GM21447 (cell line): ENCODE measurements around the gene ATAD3B.
"Not testable (repeated sequence)": the region's sequence is repeated elsewhere in the genome, so short reads cannot be mapped to it uniquely, and the experiment has no call there.

ENCODE experiments used
- ATAC-seq: cut with Tn5 transposase; IDR thresholded peaks from one replicate; pipeline ENCODE4 v1.9.1; 2021; ENCODE audit not compliant: unreplicated experiment

The ATAD3B gene

DNA sequence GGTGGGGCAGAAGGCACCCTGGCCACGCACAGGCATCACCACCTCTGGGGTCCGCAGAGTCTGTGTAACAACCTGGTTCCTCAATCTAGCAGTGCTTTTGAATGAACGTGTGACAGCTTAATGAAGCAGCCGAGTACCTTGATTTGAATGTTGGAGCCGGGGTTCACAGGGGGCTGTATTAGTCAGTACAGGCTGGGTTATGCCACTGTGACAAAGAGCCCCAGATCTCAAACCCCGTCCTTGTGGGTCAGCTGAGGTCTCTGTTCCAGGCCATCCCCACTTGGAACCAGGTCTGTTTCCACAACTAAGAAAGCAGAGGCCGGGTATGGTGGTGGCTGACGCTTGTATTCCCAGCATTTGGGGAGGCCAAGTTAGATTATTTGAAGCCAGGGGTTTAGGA, 58.4 kb downstream of the ATAD3B start:
- ATAC-seq, result no peak

DNA sequence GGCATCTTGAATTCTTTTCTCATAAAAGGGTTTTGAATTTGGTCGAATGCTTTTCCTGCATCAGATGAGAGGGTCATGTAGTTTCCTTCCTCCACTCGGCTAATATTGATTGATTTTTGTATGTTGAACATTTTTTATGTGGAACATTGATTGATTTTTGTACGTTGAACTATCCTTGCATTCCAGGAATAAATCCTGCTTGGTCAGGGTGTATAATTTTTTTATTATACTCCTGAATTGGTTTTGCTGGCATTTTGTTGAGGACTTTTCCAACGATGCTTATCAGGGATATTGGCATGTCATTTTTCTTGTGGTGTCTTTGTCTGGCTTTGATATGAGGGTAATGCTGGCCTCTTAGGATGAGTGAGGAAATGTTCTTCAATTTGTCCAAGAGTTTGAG, 60.4 kb downstream of the ATAD3B start:
- no peak for ATAC-seq

DNA sequence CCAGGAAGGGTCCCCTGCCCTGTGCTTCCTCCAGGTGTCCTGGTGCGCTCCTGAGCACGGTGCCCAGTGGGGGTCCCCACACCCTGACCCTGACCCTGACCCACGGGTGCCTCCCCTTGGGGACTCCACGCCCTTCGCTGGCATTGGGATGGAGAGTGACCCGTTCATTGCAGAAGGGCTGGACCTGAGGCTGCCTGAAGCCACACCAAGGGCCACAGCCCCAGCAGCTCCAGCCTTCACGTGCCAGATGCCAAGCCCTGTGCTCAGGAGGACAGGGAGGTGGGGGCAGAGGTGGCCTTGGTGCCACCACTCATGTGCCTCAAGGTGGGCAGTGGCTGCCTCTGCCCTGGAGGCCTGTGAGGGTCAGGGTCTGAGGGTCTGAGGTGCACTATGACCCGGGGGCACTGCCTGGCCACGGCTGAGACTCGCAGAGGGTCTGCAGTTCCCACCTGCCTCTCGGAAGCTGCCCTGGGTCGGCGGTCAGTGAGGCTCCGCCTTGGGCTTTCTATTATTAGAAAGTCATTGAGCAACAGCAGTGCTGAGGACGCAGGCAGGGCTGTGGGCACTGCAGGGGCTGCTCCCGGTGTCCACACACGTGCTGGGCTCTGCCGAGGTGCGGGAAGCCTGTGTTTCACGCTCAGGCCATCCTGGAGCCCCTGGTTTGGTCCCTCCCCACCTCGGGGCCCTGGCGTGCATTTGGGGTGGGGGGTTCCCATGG, 61.8 kb downstream of the ATAD3B start:
- not testable (repeated sequence) for ATAC-seq

DNA sequence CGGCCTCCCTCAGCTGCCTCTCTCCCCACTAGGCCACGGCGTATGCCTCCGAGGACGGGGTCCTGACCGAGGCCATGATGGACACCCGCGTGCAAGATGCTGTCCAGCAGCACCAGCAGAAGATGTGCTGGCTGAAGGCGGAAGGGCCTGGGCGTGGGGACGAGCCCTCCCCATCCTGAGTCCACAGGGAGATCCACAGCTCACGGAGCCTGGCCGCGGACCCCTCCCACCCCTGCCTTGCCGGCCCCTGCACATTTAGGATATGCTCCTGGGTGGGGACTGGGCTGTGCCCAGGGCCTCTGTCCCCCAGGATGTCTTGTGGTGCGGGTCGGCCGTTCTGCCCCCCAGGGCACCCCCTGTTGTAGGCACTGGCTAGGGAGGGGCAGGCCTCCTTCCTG, 62.3 kb downstream of the ATAD3B start:
- ATAC-seq, result not testable (repeated sequence)

DNA sequence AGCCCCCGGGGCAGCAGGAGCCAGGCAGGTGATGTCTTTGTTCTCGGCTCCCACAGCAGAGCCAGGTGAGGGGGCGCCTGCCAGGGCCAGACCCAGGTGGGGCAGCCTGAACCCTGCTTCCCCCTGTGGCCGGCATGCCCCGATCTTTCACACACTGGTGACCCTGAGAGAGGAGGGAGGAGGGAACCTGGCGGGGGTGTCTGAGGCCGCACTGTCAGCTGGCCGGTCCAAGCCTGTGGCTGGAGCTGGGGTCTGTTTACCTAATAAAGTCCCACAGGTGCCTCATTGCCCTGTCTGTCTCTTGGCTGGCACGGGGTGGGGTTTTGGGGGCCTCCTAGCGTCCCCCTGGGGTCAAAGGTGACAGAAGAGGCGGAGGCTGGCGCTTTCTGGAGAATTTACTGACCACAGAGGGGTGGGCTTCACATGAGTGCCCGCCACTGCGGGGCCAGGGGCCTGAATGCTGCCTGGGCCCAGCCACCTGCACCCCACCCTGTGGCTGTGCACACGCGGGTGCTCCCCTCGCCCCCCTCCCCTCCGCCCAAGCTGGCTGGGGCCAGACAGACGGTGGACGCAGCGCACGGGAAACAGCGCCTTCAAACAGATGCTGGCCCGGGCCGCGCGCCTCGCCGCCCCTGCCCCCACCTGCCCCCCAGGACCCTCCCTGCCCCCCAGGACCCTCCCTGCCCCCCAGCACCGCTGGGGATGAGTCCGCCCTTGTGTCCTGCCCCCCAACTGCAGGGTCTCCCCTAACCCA, 63.0 kb downstream of the ATAD3B start:
- ATAC-seq, result no peak

DNA sequence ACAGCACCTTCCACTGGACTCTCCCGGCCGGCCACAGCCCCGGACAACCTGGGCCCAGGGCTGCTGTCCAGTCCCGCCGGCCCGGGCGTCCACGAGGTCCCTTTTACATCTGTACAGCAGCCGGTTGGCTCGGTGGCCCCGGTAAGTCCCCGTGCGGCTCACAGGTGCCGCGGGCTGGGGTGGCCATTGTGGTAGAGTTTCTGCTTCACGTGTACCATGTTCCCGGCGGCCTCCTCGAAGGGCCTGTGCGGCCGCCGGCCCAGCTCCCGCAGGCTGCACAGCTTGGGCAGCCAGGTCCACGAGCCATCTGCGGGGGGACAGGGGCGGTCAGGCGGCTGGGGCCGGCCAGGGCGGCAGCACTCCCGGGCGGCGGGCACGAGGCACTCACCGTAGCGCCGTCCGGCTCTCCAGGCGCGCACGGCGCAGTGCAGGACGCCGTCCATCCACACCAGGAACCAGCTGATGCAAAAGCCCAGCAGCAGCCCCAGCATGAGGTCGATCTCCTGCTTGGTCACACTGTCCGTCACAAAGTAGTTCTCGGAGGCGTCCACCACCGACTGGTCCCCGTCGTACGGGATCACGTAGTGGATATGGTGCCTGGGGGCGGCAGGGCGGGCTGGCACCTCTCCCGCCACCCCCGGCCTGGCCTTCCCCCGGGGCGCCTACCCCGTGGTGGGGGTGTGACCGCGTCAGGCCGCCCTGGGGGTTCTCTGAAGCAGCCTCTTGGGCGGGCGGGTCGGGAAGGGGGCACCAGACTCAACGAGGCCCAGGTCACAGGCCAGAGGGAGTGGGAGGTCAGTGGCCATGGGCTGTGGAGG, 63.8 kb downstream of the ATAD3B start:
- no peak for ATAC-seq

DNA sequence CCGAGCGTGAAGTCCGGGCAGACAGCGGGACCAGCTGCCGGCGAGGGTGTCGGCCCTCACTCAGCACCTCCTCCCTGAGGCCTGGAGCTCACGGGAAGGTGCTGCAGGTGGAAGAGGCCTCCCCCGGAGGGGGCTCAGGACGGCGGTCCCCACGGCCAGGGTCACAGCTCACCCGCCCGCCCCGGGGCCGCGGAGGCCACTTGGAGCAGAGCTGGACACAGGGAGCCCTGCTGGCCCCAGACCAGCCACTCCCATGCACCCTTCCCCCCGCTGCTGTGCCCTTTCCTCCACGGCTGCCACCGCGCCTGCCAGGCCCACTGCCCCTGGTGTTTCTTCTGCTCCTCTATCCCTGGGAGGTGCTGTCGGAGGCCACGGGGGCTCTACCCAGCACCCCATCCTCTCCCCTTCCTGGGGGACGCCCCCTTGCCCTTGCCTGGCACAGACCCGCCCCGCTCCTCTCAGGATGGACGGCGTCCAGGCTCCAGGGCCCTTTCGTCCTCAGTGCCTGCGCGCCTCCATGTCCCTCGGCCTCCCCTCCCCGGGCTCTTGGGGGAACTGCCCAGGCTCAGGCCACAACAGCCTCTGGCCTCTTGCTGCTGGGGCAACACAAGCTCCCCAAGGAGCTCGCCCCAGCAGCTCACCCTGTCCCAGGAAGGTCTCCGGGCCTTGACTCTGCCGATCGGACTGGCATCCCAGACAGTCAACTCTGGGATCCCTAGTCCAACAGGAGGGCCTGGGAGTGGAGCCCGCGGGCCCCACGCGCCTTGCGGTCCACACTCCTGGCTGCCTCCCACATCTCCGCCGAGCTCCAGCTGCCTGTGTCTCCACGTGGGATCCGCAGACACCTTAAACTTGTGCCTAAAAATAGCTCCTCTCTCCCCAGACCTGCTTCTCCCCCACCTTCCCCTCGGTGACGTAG, 64.7 kb downstream of the ATAD3B start:
- no peak for ATAC-seq

DNA sequence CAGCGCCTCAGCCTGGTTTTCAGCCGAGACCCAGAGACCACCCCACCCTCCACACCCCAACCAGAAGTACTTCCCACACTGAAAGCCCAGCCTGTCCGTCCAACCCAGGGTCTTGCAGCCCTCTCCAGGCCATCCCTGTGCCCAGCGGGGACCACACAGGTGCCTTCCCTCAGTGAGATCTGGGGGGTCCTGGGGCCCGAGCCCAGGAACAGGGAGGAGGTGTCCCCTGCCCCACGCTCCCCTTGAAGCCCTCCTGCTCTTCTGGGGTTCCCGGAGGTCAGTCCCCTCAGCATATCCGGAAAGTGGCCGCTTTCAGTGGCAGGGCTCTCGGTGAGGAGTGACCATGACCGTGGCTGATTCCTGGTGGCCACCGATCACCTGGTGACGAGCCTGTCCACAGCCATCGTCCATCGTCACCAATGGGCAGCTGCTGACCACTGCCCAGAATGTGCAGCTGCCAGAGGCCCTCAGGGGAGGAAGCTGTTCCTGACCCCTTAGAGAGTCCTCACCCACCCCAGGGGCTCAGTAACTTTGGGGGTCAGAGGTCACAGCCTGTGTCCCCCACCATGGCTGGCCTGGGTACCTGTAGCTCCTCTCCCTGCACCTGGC, 65.5 kb downstream of the ATAD3B start:
- no peak for ATAC-seq

DNA sequence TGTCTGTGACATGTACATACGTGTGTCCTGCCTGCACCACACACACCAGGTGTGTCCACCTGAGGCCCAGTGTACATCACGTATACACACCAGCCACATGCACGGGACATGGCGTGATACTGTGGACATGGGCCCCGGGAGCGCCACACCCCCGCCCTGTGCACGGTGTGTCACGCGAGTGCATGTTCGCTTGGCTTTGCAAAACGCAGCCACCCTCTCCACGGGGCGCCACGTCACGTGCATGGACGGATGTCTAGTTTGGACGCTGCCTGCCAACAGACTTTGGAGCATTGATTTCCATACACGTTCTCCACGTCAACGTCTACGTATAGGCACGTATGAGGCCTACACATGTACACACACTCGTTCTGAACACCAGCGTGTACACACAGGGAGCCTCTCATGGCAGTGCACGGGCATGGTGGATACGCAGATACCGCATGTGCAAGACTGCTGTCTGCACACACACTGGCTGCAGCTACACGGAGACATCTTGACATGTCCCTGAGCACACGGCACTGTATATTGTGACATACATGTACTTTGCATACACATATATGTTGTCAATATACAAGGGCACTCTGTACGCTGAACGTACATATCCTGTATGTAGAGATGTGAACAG, 66.2 kb downstream of the ATAD3B start:
- ATAC-seq, result no peak

DNA sequence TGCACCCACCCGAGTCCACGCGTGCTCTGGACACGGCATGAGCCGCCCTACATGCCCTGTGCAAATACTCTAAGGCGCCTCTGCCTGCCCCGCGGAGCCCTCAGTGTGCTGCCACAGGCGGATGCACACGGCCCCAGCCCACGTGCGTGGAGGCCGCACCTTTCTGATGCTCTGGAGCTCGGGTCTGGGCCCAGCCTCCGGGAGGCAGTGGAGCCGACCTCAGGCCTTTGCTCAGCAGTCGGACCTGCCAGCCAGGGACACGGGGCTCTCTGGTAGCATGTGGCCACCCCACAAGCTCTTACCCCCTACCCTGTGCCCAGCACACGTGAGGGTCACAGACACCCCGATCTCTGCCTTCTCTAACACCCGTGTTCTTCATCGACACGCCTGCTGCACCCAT, 66.8 kb downstream of the ATAD3B start:
- no peak for ATAC-seq

DNA sequence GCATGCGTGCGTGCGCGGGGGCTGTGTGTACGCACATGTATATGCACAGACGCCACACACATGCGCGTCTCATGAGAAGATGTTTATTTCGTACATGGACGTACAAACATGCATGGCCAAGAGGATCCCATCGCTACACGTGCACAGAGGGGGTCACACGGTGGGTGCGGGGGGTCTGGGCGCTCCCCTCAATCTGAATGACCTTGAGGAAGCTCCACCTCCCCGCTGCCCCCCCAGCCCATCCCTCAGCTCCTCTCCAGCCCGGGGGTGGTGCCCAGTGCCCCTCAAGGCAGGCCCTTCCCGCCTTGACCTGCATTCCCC, 67.4 kb downstream of the ATAD3B start:
- no peak for ATAC-seq

DNA sequence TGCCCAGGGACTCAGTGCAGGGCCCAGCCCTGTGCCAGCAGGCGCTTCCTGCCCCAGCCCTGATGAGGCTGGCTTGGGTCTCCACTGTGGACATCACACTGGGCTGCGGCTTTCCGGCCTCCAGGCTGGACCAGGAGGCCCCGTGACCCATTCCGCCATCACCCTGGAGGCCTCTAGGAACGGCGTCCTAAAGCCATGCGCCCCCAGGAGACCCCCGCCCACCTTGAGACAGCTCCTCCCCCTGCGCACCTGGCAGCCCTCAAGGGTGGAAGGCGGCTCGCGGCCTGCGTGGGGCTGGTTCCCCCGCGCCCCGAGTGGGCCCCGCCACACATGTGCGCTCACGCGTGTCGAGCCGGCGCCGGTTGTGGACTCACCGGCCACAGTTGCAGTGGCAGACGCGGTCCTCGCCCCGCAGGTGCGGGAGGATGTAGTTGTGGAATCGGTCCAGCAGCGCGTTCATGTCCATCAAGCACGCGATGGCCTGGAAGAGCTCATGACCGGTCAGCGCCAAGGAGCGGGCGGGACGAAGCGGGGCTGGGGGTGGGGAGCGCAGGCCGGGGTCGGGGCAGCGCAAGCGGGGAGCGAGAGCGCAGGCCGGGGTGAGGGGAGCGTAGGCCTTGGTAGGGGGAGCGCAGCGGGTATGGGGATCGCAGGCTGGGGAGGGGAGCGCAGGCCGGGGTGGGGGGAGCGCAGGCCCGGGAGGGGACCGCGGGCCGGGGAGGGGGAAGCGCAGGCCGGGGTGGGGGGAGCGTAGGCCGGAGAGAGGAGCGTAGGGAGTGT, 67.9 kb downstream of the ATAD3B start:
- no peak for ATAC-seq

DNA sequence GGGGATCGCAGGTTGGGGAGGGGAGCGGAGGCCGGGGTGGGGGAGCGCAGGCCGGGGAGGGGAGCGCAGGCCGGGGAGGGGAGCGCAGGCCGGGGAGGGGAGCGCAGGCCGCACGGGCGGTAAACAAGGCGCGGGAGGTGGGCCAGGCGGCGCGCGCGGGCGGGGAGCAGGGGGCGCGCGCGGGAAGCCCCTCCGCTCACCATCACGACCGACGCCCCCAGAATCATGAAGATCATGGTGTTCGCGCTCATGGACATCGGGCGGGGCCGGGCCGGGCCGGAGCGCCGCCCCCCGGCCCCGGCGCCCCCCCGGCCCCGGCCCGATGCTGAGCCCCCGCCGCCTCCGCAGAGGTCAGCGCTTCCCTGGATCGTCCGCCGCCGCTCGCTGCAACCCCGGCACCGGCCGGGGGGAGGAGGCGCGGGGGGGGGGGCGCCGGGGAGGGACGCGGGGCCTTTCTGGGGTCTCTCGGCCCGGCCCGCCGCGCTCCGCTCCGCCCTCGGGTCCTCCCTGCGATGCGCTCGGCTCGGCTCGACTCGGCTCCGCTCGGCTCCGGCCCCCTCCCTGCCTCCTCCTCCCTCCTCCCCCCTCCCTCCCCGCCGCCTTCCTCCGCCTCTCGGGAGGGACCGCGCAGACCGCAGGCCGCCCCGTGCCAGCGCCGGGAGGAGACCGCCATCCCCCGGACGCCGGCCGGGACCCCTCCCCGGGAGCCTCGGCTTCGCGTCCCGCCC, 68.7 kb downstream of the ATAD3B start, which contains the start of gene TMEM240:
TMEM240 (minus strand) TSS at position 535 of the 728 bp plus-strand sequence; CDS start at position 257, 278 bp downstream.
- ATAC-seq, result no peak

DNA sequence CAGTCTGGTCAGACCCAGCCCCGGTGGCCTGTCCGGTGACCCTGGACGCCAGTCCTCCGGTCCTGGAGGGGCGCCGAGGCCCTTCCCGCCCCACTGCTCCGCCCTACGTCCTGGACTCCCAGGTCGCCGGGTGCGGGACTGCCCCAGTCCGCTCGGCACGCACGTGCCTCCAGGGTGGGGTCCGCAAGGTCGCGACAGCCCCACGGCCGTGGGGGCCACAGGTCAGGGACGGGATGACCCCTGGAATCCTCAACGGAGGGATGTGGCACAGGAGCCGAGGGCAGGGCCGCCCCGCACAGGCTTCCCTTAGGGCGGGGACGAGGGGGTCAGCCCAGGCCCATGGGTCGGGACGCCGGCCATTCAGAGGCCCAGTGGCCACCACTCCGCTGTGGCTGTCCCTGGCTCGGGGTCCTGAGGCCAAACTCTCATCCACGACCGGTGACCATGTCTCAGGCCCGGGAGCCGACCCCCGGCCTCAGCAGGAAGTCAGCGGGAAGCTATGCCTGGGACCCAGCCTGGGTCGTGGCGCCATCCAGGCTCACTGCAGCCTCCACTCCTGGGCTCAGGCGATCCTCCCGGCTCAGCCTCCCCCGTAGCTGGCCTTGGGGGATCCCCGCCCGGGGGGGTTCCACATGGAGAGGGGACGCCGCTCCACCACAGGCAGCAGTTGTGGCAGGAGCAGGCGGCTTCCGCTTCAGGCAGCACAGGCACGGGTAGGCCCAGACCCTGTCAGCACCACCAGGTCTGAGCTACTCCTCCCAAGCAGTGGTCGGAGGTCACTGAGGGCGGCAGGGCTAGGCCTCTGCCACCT, 69.5 kb downstream of the ATAD3B start:
- ATAC-seq, result no peak

DNA sequence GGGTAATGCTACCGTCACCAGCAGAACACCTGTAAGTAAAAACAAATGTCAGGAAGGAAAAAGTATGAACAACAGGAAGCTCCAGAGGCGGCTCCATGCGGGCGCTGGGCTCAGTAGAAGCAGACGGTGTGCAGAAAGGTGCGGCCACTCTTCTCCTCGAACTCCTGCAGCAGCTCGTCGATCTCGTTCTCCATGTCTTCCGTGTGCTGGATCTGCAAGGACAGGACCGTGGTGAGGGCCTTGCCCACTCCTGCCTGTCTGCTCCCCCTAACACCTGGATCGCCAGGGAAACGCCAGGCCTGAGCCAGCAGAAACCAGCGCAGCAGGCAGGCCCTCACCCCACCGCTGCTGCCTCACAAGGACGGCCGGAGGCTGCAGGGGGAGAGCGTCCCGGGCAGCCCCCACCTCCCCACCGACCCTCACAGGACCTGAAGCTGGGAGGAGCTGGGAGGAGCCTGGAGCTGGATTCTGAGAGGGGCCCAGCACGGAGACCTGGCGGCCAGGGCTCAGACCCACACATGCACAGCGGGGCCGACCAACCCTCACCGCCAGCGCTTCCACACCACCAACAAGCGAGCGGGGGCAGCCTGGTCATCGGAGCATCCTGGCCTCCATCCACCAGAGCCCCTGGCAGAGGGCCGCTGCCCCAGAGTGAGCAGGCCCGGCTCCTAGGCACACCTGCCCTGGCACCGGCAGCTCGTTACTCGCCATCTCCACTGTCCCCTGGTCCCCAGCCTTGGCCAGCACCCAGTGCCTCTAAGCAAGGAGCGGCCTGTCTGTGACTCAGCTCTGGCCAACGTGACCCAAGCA, 70.6 kb downstream of the ATAD3B start:
- ATAC-seq, result no peak

DNA sequence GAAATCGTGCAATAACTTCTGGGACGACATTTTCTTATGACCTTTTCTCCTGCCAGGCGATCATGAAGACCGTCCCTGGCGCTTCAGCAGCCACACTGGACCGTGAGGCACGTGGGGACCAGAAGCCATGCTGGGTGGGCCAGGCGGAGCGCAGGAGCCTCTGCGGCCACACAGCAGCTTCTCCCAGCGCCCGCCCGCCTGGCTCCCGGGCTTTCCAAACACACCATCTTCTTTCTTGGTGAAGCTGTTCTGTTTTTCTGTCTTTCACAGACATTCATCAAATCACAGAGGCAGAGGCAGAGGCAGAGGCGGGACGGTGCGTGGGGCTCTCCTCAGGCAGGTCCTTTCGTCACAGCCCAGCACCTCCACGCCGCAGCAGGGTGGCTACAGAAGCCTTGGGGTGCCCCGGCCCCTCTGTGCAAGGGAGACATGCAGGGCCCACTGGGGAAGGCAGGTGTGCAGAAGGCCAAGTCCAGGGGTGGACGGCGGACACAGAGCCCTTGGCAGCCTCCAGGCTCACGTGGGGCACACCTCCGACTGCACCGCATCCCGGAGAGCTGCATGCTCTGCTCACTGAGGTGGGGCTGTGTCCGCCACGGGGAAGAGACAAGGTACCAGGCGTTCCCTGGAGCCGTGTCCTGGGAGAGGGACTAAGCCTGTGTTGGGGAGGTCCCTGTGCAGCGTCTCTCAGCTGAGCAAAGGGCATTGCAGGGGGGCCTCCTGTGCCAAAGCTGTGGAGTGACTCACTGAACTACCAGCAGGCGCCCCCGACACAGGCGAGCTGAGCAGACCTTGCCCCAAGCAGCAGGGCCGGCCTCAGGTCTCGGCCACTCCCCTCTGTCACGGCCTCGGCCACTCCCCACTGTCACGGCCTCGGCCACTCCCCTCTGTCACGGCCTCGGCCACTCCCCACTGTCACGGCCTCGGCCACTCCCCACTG, 71.5 kb downstream of the ATAD3B start:
- no peak for ATAC-seq
